ENCODE measurements around the gene PSAPL1.

Gene PSAPL1

DNA sequence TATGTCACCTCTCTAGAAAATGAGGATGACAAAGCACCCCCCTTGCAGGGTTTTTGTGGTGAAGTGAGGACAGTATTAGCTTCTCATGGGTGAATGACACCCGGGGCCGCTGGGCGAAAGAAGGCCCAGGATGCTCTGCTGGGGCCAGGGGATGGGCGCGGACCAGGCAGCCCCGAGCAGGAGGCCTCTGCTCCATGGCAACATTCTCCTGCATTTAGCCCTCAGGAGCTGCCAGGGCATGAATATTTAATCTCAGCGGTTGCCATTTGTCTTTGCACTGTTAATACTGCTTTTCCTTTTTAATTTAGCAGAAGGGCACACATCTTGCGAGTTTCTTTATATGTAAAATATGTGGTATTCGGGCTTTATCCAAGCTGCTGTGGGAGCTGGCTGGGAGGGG, 30.3 kb upstream of the PSAPL1 start:
- H3K36me3 ChIP-seq (ENCODE audit: insufficient read depth): no peaks in the 10 kb centered on the region
- H3K27me3 ChIP-seq (ENCODE audit: insufficient read depth, low read depth): no peaks in the 10 kb centered on the region; the same call in 1 of the 2 replicates
- H2AFZ ChIP-seq (ENCODE audit: low read depth): no peak overlapping the region
- no peak overlapping the region for H3K4me3 ChIP-seq (IDR thresholded peaks at IDR 0.05; ENCODE audit: insufficient read depth, low read depth, low read length)
- no peak overlapping the region for H3K9ac ChIP-seq
- no peaks in the 10 kb centered on the region for H4K20me1 ChIP-seq (ENCODE audit: insufficient read depth)
- H3K4me2 ChIP-seq: no peak overlapping the region
- no peaks in the 10 kb centered on the region for H3K4me1 ChIP-seq (ENCODE audit: low read depth, poor library complexity, severe bottlenecking)
- no peaks in the 10 kb centered on the region for H3K79me2 ChIP-seq (ENCODE audit: insufficient read depth, low read depth)
- TF ChIP-seq, protein P1, sequence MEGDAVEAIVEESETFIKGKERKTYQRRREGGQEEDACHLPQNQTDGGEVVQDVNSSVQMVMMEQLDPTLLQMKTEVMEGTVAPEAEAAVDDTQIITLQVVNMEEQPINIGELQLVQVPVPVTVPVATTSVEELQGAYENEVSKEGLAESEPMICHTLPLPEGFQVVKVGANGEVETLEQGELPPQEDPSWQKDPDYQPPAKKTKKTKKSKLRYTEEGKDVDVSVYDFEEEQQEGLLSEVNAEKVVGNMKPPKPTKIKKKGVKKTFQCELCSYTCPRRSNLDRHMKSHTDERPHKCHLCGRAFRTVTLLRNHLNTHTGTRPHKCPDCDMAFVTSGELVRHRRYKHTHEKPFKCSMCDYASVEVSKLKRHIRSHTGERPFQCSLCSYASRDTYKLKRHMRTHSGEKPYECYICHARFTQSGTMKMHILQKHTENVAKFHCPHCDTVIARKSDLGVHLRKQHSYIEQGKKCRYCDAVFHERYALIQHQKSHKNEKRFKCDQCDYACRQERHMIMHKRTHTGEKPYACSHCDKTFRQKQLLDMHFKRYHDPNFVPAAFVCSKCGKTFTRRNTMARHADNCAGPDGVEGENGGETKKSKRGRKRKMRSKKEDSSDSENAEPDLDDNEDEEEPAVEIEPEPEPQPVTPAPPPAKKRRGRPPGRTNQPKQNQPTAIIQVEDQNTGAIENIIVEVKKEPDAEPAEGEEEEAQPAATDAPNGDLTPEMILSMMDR (conservative IDR thresholded peaks at IDR 0.05; ENCODE audit: low read depth, low read length): no peak
- no peak overlapping the region for H3K27ac ChIP-seq

DNA sequence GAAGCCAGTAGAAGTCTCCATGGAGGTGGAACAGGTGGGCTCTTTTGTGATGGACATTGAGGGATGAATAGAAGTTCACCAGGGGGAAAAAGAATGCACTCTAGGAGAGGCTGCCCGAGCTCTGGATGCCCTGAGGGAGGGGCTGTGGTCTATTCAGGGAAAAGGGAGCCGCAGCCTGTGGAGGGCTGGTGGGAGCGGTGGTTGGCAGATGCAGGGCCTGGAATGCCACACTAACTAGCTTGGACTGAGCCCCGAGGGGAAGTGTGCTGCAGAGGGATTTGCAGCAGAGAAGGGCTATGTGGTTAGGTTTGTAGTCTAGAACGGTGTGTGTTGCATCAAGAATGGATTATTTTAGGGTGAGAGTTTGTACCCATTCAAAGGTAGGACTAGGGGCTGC, 29.5 kb upstream of the PSAPL1 start:
- Histone ChIP-seq H3K4me3 (IDR thresholded peaks at IDR 0.05; ENCODE audit: insufficient read depth, low read depth, low read length) (no peak overlapping the region), H3K27me3 (ENCODE audit: insufficient read depth, low read depth) (no peaks in the 10 kb centered on the region; the same call in 1 of the 2 replicates), H3K36me3 (ENCODE audit: insufficient read depth) (no peaks in the 10 kb centered on the region), H2AFZ (ENCODE audit: low read depth) (no peak overlapping the region), H3K4me2 (no peak overlapping the region), H3K9ac (no peak overlapping the region), H3K4me1 (ENCODE audit: low read depth, poor library complexity, severe bottlenecking) (no peaks in the 10 kb centered on the region), H3K79me2 (ENCODE audit: insufficient read depth, low read depth) (no peaks in the 10 kb centered on the region), H3K27ac (no peak overlapping the region), H4K20me1 (ENCODE audit: insufficient read depth) (no peaks in the 10 kb centered on the region)
- TF ChIP-seq, protein P1 (conservative IDR thresholded peaks at IDR 0.05; ENCODE audit: low read depth, low read length): no peak

DNA sequence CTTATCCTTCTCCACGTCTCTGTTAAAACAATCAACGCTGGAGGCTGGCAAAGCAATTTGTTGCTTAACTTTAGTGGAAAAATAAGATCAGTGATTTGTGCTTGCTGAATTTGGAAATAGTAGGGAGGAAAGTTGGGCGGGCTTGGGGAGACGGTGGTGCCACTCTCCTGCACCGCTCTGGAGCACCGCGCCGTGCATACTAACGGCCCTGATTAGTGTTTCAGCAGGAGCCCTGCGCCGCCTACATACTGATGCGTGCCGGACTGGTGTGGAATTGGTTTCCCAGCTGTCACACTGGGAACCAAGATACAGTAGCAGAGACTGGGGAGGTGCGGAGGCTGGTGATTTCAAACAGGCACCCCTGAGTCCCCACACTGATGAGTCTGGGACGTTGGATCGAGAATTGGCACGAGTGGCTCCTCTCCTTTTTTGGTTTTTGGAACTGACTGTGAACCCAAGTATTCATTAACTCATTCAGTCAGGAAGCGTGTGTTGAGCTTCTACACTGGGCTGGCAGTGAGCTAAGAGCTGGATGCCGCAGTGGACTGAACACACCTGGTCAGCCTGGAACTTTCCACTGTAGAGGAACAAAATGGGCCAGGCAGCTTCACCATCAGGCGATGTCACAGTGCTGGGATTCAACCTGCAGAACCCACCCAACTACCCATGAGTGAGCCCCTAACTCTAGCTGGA, 29.0 kb upstream of the PSAPL1 start:
- no peaks in the 10 kb centered on the region for H4K20me1 ChIP-seq (ENCODE audit: insufficient read depth)
- H3K27me3 ChIP-seq (ENCODE audit: insufficient read depth, low read depth): no peaks in the 10 kb centered on the region; the same call in 1 of the 2 replicates
- H2AFZ ChIP-seq (ENCODE audit: low read depth): no peak overlapping the region
- no peak overlapping the region for H3K27ac ChIP-seq
- TF ChIP-seq, protein P1 (conservative IDR thresholded peaks at IDR 0.05; ENCODE audit: low read depth, low read length): no peak
- H3K36me3 ChIP-seq (ENCODE audit: insufficient read depth): no peaks in the 10 kb centered on the region
- H3K4me2 ChIP-seq: no peak overlapping the region
- no peaks in the 10 kb centered on the region for H3K79me2 ChIP-seq (ENCODE audit: insufficient read depth, low read depth)
- no peaks in the 10 kb centered on the region for H3K4me1 ChIP-seq (ENCODE audit: low read depth, poor library complexity, severe bottlenecking)
- no peak overlapping the region for H3K4me3 ChIP-seq (IDR thresholded peaks at IDR 0.05; ENCODE audit: insufficient read depth, low read depth, low read length)
- H3K9ac ChIP-seq: no peak overlapping the region

DNA sequence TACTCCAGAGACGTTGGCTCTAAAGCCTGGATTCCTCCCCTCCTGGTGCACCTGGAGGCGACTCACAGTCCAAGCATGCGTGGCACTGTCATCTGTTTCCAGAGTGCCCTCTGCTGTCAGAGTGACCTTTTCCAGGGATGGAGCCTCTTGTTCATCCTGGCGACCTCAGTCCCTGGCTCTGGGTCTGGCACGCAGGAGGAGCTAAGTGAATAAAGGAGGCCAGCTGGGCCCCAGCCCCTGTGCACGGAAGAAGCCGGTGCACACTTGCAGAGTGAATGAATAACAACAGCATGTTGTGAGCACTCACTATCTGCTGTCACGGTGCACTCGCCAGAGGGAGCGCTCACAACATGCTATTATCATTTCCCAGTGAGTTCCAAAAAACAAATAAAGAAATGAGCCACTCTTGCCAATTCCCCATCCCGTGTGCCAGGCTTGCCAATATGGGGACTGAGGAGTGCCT, 27.8 kb upstream of the PSAPL1 start:
- H3K36me3 ChIP-seq (ENCODE audit: insufficient read depth): no peaks in the 10 kb centered on the region
- no peaks in the 10 kb centered on the region; the same call in 1 of the 2 replicates for H3K27me3 ChIP-seq (ENCODE audit: insufficient read depth, low read depth)
- H3K27ac ChIP-seq: no peak overlapping the region
- no peak overlapping the region for H2AFZ ChIP-seq (ENCODE audit: low read depth)
- no peak overlapping the region for H3K4me2 ChIP-seq
- H3K4me1 ChIP-seq (ENCODE audit: low read depth, poor library complexity, severe bottlenecking): no peaks in the 10 kb centered on the region
- H3K79me2 ChIP-seq (ENCODE audit: insufficient read depth, low read depth): no peaks in the 10 kb centered on the region
- no peaks in the 10 kb centered on the region for H4K20me1 ChIP-seq (ENCODE audit: insufficient read depth)
- no peak overlapping the region for H3K9ac ChIP-seq
- TF ChIP-seq, protein P1 (conservative IDR thresholded peaks at IDR 0.05; ENCODE audit: low read depth, low read length): no peak
- no peak overlapping the region for H3K4me3 ChIP-seq (IDR thresholded peaks at IDR 0.05; ENCODE audit: insufficient read depth, low read depth, low read length)
